CD14-positive monocyte (primary cell): Measurements from ENCODE around the gene FBN2. TPM values are rescaled to one million over a fixed set of nuclear protein-coding genes. Genes with fewer than 3 reads are reported as not detected.

Source experiments
- DNase-seq, 3 donors: peaks; one replicate each; pipeline ENCODE4 v3.0.0-alpha.2; 2011 to 2022
- H2AFZ ChIP-seq: 2 replicates; pipeline ENCODE4 v1.6.0; 2012; ENCODE audit warnings: mild to moderate bottlenecking, low read depth, low read length, inconsistent platforms; ENCODE audit not compliant: insufficient read depth, poor library complexity, severe bottlenecking
- H3K27ac ChIP-seq, 2 donors: 1 replicate in 1 of 2; 2 replicates in 1 of 2; pipeline ENCODE4 v1.5.1; 2012 to 2013; ENCODE audit warnings: low read length in 2 of 2, control low read depth in 1 of 2, inconsistent platforms in 1 of 2, low read depth in 1 of 2, mild to moderate bottlenecking in 1 of 2
- H3K27me3 ChIP-seq, 2 donors: one replicate each; pipeline versions ENCODE4 v1.6.0 to v1.6.1; 2011 to 2013; ENCODE audit warnings: low read length in 2 of 2; ENCODE audit not compliant: control insufficient read depth in 2 of 2, insufficient read depth in 2 of 2
- H3K36me3 ChIP-seq, 2 donors: replicated peaks in 1 of 2; 1 replicate in 1 of 2; 2 replicates in 1 of 2; pipeline versions ENCODE4 v1.5.1 to v1.6.1; 2012 to 2013; ENCODE audit warnings: low read length in 2 of 2, control low read depth in 1 of 2, inconsistent platforms in 1 of 2, mild to moderate bottlenecking in 1 of 2; ENCODE audit not compliant: insufficient read depth in 2 of 2, control insufficient read depth in 1 of 2
- H3K4me1 ChIP-seq, 2 donors: 1 replicate in 1 of 2; 2 replicates in 1 of 2; pipeline versions ENCODE4 v1.5.1 to v1.6.1; 2012 to 2013; ENCODE audit warnings: low read length in 2 of 2, control low read depth in 1 of 2, inconsistent platforms in 1 of 2, mild to moderate bottlenecking in 1 of 2, moderate library complexity in 1 of 2; ENCODE audit not compliant: insufficient read depth in 2 of 2, control insufficient read depth in 1 of 2
- H3K4me2 ChIP-seq: replicated peaks from 2 replicates; pipeline ENCODE3; 2012; ENCODE audit warnings: low read length, moderate library complexity, mild to moderate bottlenecking; ENCODE audit not compliant: poor library complexity, severe bottlenecking; ENCODE audit errors: extremely low read depth
- H3K4me3 ChIP-seq, 3 experiments: fragments of 200-600 bp in 1 of 3; sonication (generic) in 1 of 3; replicated peaks in 1 of 3; 1 replicate in 2 of 3; 2 replicates in 1 of 3; pipeline ENCODE4 v1.5.1; 2011 to 2013; ENCODE audit warnings: low read length in 3 of 3, mild to moderate bottlenecking in 3 of 3, control low read depth in 2 of 3, low read depth in 2 of 3, inconsistent platforms in 1 of 3, moderate library complexity in 1 of 3
- H3K79me2 ChIP-seq: 2 replicates; pipeline ENCODE4 v1.6.0; 2012; ENCODE audit warnings: mild to moderate bottlenecking, control low read depth, inconsistent platforms, low read length, moderate library complexity; ENCODE audit not compliant: insufficient read depth
- H3K9ac ChIP-seq: 2 replicates; pipeline ENCODE4 v1.6.0; 2017; ENCODE audit warnings: low read length, mild to moderate bottlenecking; ENCODE audit not compliant: insufficient read depth, poor library complexity, severe bottlenecking
- H3K9me3 ChIP-seq, 2 donors: replicated peaks in 1 of 2; 1 replicate in 1 of 2; 2 replicates in 1 of 2; pipeline versions ENCODE4 v1.5.1 to v1.6.1; 2012 to 2013; ENCODE audit warnings: low read length in 2 of 2, control low read depth in 1 of 2; ENCODE audit not compliant: control insufficient read depth in 1 of 2, insufficient read depth in 1 of 2
- H4K20me1 ChIP-seq: 2 replicates; pipeline ENCODE4 v1.6.0; 2012; ENCODE audit warnings: mild to moderate bottlenecking, low read length, control low read depth, moderate library complexity; ENCODE audit not compliant: insufficient read depth
- H3K27ac Mint-ChIP-seq, 7 donors: one replicate each; pipeline ENCODE4 v1.8.0; 2020; ENCODE audit warnings: mild to moderate bottlenecking in 7 of 7, mixed read lengths in 7 of 7, moderate library complexity in 6 of 7, inconsistent platforms in 2 of 7
- H3K27me3 Mint-ChIP-seq, 3 donors: one replicate each; pipeline ENCODE4 v1.8.0; 2021 to 2022; ENCODE audit warnings: low read depth in 3 of 3, mild to moderate bottlenecking in 3 of 3, mixed read lengths in 3 of 3, moderate library complexity in 3 of 3, inconsistent platforms in 1 of 3
- H3K36me3 Mint-ChIP-seq, 2 donors: one replicate each; pipeline ENCODE4 v1.8.0; 2020; ENCODE audit warnings: mixed read lengths in 2 of 2, inconsistent platforms in 1 of 2, mild to moderate bottlenecking in 1 of 2
- H3K4me1 Mint-ChIP-seq: one replicate; pipeline ENCODE4 v1.8.0; 2020; ENCODE audit warnings: mild to moderate bottlenecking, mixed read lengths
- H3K4me3 Mint-ChIP-seq, 2 donors: one replicate each; pipeline ENCODE4 v1.8.0; 2020; ENCODE audit warnings: mild to moderate bottlenecking in 2 of 2, mixed read lengths in 2 of 2, moderate library complexity in 1 of 2
- H3K9me3 Mint-ChIP-seq, 7 donors: one replicate each; pipeline ENCODE4 v1.8.0; 2020 to 2022; ENCODE audit warnings: mixed read lengths in 7 of 7, mild to moderate bottlenecking in 6 of 7, moderate library complexity in 6 of 7, inconsistent platforms in 2 of 7
- WGBS: methylation state at CpG from one replicate; pipeline ENCODE4 v1.1.5; 2013; ENCODE audit warnings: missing lambda C conversion rate; ENCODE audit not compliant: insufficient coverage; 5-methylcytosine and 5-hydroxymethylcytosine counted together
- intact Hi-C, 2 donors: fragments of 100-400 bp; cut with micrococcal nuclease; formaldehyde crosslinking; loops; one replicate each; pipeline versions ENCODE4 v1.15.0 to v1.15.1; 2023
- polyA plus RNA-seq, 3 donors: library from polyadenylated mRNA; depleted of rRNA in 1 of 3; unstranded in 2 of 3; stranded (reverse) in 1 of 3; fragments of 300-500 nt in 2 of 3; fragments of >200 nt in 1 of 3; fragmentation: Illumina TruSeq in 2 of 3; gene quantifications; 1 replicate in 2 of 3; 2 replicates in 1 of 3; pipeline ENCODE4 v1.2.3, GENCODE V29; 2012 to 2021
- TF ChIP-seq, protein P1 (sequence below): fragments of 200-600 bp; IDR thresholded peaks from one replicate; pipeline ENCODE4 v1.8.0; 2022; ENCODE audit warnings: antibody characterized with exemption, mild to moderate bottlenecking

The FBN2 gene
- polyA plus RNA-seq, 3 donors, result 0.85 to 19.3 (median 4.2) TPM

DNA sequence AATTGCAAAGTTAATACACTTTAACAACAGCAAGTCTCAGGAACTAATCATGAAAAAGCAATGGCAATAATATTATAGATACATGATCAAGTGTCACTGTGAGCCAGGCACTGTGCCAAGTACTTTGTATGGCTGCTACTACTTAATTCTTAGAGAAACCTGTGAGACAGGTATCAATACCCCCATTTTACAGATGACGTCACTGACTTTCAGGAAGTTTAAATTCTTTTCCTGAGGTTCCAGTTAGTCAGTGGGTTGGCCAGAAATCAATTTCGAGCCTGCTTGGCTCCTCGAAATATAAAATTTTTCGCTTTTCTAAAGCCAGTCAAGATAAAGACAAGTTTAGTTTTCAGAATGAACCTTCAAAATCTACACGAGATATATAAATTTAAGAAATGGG lies 324.2 kb downstream of the FBN2 start:
- peaks cover 2% of the 10 kb centered on the region for H3K4me1 Mint-ChIP-seq
- H3K4me3 Mint-ChIP-seq, result no peak overlapping the region
- no peak overlapping the region for H2AFZ ChIP-seq
- H3K79me2 ChIP-seq, result no peaks in the 10 kb centered on the region
- 80% methylated on average over 1 of the region's 5 CpGs for WGBS
- H3K4me3 ChIP-seq, result no peak overlapping the region
- no peak overlapping the region for H3K27ac ChIP-seq
- no peaks in the 10 kb centered on the region for H3K9me3 ChIP-seq
- peaks cover 0 to 3% (median 2%) of the 10 kb centered on the region in 3 donors for H3K27me3 Mint-ChIP-seq
- H3K9me3 Mint-ChIP-seq, result peaks cover 0 to 2% (median 0%) of the 10 kb centered on the region in 7 donors
- H3K4me1 ChIP-seq, result no peaks in the 10 kb centered on the region
- DNase-seq, result no peak
- no peaks in the 10 kb centered on the region for H3K27me3 ChIP-seq
- no peaks in the 10 kb centered on the region for H4K20me1 ChIP-seq
- H3K36me3 ChIP-seq, result no peaks in the 10 kb centered on the region
- H3K4me2 ChIP-seq, result no peak overlapping the region
- H3K27ac Mint-ChIP-seq, result no peak overlapping the region
- intact Hi-C loops, result loop anchor here (5.0 to 10.0 kb wide), 3 partner anchors 281 to 1641 kb away; no protein-coding TSS in a partner anchor
- no peak overlapping the region for H3K9ac ChIP-seq
- no peaks in the 10 kb centered on the region for H3K36me3 Mint-ChIP-seq
- TF ChIP-seq, protein P1, sequence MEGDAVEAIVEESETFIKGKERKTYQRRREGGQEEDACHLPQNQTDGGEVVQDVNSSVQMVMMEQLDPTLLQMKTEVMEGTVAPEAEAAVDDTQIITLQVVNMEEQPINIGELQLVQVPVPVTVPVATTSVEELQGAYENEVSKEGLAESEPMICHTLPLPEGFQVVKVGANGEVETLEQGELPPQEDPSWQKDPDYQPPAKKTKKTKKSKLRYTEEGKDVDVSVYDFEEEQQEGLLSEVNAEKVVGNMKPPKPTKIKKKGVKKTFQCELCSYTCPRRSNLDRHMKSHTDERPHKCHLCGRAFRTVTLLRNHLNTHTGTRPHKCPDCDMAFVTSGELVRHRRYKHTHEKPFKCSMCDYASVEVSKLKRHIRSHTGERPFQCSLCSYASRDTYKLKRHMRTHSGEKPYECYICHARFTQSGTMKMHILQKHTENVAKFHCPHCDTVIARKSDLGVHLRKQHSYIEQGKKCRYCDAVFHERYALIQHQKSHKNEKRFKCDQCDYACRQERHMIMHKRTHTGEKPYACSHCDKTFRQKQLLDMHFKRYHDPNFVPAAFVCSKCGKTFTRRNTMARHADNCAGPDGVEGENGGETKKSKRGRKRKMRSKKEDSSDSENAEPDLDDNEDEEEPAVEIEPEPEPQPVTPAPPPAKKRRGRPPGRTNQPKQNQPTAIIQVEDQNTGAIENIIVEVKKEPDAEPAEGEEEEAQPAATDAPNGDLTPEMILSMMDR, result no peak

DNA sequence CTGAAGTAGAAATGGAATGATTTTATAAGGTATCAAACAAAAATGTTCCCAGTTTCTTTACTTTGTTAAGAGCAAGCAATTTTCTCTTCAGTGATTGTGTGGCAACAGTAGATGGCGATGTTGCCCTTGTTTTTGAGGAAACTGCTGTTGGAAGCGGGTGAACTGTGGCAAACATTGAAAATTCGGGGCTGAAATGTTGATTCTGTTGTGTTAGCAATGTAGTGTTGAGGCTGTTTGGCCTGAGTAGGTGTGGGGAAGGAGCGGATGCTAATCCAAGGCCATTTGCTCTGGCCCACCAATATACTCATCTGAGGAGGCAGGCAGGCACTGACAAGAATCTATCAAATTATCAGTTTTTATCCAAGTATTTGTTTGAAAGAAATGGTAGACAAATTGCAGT lies 324.7 kb downstream of the FBN2 start:
- Mint-ChIP-seq H3K27me3 (peaks cover 0 to 3% (median 2%) of the 10 kb centered on the region in 3 donors), H3K9me3 (peaks cover 0 to 2% (median 0%) of the 10 kb centered on the region in 7 donors), H3K36me3 (no peaks in the 10 kb centered on the region), H3K27ac (no peak overlapping the region), H3K4me3 (no peak overlapping the region), H3K4me1 (peaks cover 2% of the 10 kb centered on the region)
- Histone ChIP-seq H3K9me3 (no peaks in the 10 kb centered on the region), H3K36me3 (no peaks in the 10 kb centered on the region), H2AFZ (no peak overlapping the region), H3K4me2 (no peak overlapping the region), H3K79me2 (no peaks in the 10 kb centered on the region), H3K4me3 (no peak overlapping the region), H4K20me1 (no peaks in the 10 kb centered on the region), H3K9ac (no peak overlapping the region), H3K27me3 (no peaks in the 10 kb centered on the region), H3K27ac (no peak overlapping the region), H3K4me1 (no peaks in the 10 kb centered on the region)
- intact Hi-C loops, result loop anchor here (5.0 to 10.0 kb wide), 3 partner anchors 281 to 1641 kb away; no protein-coding TSS in a partner anchor
- DNase-seq, result peak; percentile 9 to 40 (median 26)
- WGBS, result 0% methylated on average over 3 of the region's 4 CpGs
- TF ChIP-seq, protein P1, result peak; percentile 79
